ENCODE results near the gene ATP10A. TPM values are rescaled to one million over a fixed set of nuclear protein-coding genes. Genes with fewer than 3 reads are reported as not detected.
A peak's percentile ranks its signal among the peaks of the same experiment; 100 is the strongest.

The ATP10A gene
- total RNA-seq, 1 donor from 2014 or later, result not detected

GRCh38 chr15:25789211-25789610 is 73.9 kb downstream of the ATP10A start:
- no peak for TF ChIP-seq CTCF (IDR thresholded peaks at IDR 0.05; ENCODE audit: partially characterized antibody, unreplicated experiment)
- Mint-ChIP-seq H3K27me3 (ENCODE audit: unreplicated experiment) (peaks cover 1% of the 10 kb centered on the region), H3K4me3 (ENCODE audit: unreplicated experiment) (no peak overlapping the region), H3K36me3 (ENCODE audit: unreplicated experiment) (peaks cover 4% of the 10 kb centered on the region), H3K9me3 (ENCODE audit: unreplicated experiment) (peaks cover 3% of the 10 kb centered on the region), H3K4me1 (ENCODE audit: low read depth, unreplicated experiment) (peaks cover 19% of the 10 kb centered on the region), H3K27ac (ENCODE audit: unreplicated experiment) (no peak overlapping the region)
- DNase-seq, result no peak

- TF ChIP-seq CTCF (IDR thresholded peaks at IDR 0.05; ENCODE audit: partially characterized antibody, unreplicated experiment), result no peak
- Mint-ChIP-seq H3K4me3 (ENCODE audit: unreplicated experiment) (no peak overlapping the region), H3K4me1 (ENCODE audit: low read depth, unreplicated experiment) (peaks cover 20% of the 10 kb centered on the region), H3K27ac (ENCODE audit: unreplicated experiment) (no peak overlapping the region), H3K36me3 (ENCODE audit: unreplicated experiment) (peaks cover 4% of the 10 kb centered on the region), H3K27me3 (ENCODE audit: unreplicated experiment) (peaks cover 5% of the 10 kb centered on the region), H3K9me3 (ENCODE audit: unreplicated experiment) (peaks cover 3% of the 10 kb centered on the region)
- DNase-seq, result no peak
Observed at GRCh38 chr15:25787855-25788520, 75.1 kb downstream of the ATP10A start.

GRCh38 chr15:25787381-25787780 is 75.7 kb downstream of the ATP10A start:
- Mint-ChIP-seq H3K4me3 (ENCODE audit: unreplicated experiment) (no peak overlapping the region), H3K9me3 (ENCODE audit: unreplicated experiment) (peaks cover 3% of the 10 kb centered on the region), H3K36me3 (ENCODE audit: unreplicated experiment) (peaks cover 4% of the 10 kb centered on the region), H3K27ac (ENCODE audit: unreplicated experiment) (no peak overlapping the region), H3K4me1 (ENCODE audit: low read depth, unreplicated experiment) (peaks cover 20% of the 10 kb centered on the region), H3K27me3 (ENCODE audit: unreplicated experiment) (peaks cover 5% of the 10 kb centered on the region)
- TF ChIP-seq CTCF (IDR thresholded peaks at IDR 0.05; ENCODE audit: partially characterized antibody, unreplicated experiment), result no peak
- no peak for DNase-seq

GRCh38 chr15:25786040-25786439 is 77.1 kb downstream of the ATP10A start:
- H3K4me3 Mint-ChIP-seq (ENCODE audit: unreplicated experiment), result no peak overlapping the region
- H3K9me3 Mint-ChIP-seq (ENCODE audit: unreplicated experiment), result peaks cover 3% of the 10 kb centered on the region
- peaks cover 5% of the 10 kb centered on the region for H3K27me3 Mint-ChIP-seq (ENCODE audit: unreplicated experiment)
- no peak overlapping the region for H3K27ac Mint-ChIP-seq (ENCODE audit: unreplicated experiment)
- H3K4me1 Mint-ChIP-seq (ENCODE audit: low read depth, unreplicated experiment), result peaks cover 20% of the 10 kb centered on the region
- H3K36me3 Mint-ChIP-seq (ENCODE audit: unreplicated experiment), result peaks cover 4% of the 10 kb centered on the region
- no peak for DNase-seq
- TF ChIP-seq CTCF (IDR thresholded peaks at IDR 0.05; ENCODE audit: partially characterized antibody, unreplicated experiment), result no peak

- TF ChIP-seq CTCF (IDR thresholded peaks at IDR 0.05; ENCODE audit: partially characterized antibody, unreplicated experiment), result no peak
- H3K27me3 Mint-ChIP-seq (ENCODE audit: unreplicated experiment), result peaks cover 5% of the 10 kb centered on the region
- no peak overlapping the region for H3K4me3 Mint-ChIP-seq (ENCODE audit: unreplicated experiment)
- peaks cover 4% of the 10 kb centered on the region for H3K36me3 Mint-ChIP-seq (ENCODE audit: unreplicated experiment)
- no peak for DNase-seq
- peaks cover 3% of the 10 kb centered on the region for H3K9me3 Mint-ChIP-seq (ENCODE audit: unreplicated experiment)
- H3K4me1 Mint-ChIP-seq (ENCODE audit: low read depth, unreplicated experiment), result peaks cover 20% of the 10 kb centered on the region
- peak overlapping the region; percentile 83 for H3K27ac Mint-ChIP-seq (ENCODE audit: unreplicated experiment)
Observed at GRCh38 chr15:25785641-25786025, 77.5 kb downstream of the ATP10A start.

All from glutamatergic neuron (in vitro differentiated cells).